ENCODE results near the gene MRPL18.

The MRPL18 gene

GRCh38 chr6:159838020-159838744 is 47.9 kb downstream of the MRPL18 start:
- DNase-seq (ENCODE audit: low read depth in 2 of 2, low spot score in 1 of 2): no peak

GRCh38 chr6:159842035-159842434 is 51.8 kb downstream of the MRPL18 start:
- no peak for DNase-seq (ENCODE audit: low read depth in 2 of 2, low spot score in 1 of 2)

GRCh38 chr6:159844737-159845645 is 54.7 kb downstream of the MRPL18 start:
- no peak for DNase-seq (ENCODE audit: low read depth in 2 of 2, low spot score in 1 of 2)
